ENCODE measurements around the gene CSNK1D. TPM values are rescaled to one million over a fixed set of nuclear protein-coding genes. Genes with fewer than 3 reads are reported as not detected.
A peak's percentile ranks its signal among the peaks of the same experiment; 100 is the strongest.

Gene CSNK1D
- total and polyA plus RNA-seq, 10 of the 15 experiments (the other 5 are each of a cell fraction or from before 2014, with no cell fraction given) = 5.7 to 105 (median 58.1) TPM

DNA sequence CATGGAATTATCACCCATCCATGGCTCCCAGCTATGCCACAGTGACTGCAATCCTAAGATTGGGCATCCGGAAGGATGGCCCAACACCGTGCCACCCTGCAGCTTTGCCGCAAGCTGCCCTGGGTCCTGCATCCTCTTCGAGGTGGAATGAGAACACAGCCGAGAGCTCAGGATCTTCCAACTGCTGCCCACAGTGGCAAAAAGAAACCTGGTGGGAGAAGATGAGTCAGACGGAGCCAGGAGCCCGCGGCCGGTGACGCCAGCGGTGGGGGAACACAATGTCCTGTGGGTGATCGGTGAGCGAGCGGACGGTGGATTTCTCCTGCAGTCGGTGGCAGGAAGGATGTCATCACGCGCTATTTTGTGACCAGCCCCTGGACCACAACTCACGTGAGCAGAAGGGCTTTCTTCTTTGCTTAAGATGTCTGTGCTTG, 23.8 kb upstream of the CSNK1D start (continued):
- peak; percentile 75; the same call in 1 of the 2 replicates for TF ChIP-seq SMARCA5 (IDR thresholded peaks at IDR 0.05)
- TF ChIP-seq NRF1 (conservative IDR thresholded peaks at IDR 0.05; ENCODE audit: low read depth, low read length) = no peak
- peak; percentile 98 to 99 for TF ChIP-seq BHLHE40 (IDR thresholded peaks at IDR 0.05; ENCODE audit: borderline replicate concordance in 1 of 2, low read depth in 2 of 2, low read length in 1 of 2)
- 0 out of 2 replicates have a peak, but pooled peaks have one; percentile 41 for TF ChIP-seq SREBF1 (IDR thresholded peaks at IDR 0.05; ENCODE audit: low read length)
- no peak for TF ChIP-seq ASH2L (IDR thresholded peaks at IDR 0.05; ENCODE audit: borderline replicate concordance, low read depth)
- TF ChIP-seq CEBPB (IDR thresholded peaks at IDR 0.05; ENCODE audit: borderline replicate concordance in 1 of 2, low read depth in 2 of 2, low read length in 2 of 2) = no peak
- peak; percentile 72; the same call in 1 of the 2 replicates for TF ChIP-seq JUND (IDR thresholded peaks at IDR 0.05; ENCODE audit: low read depth, low read length)
- no peak for TF ChIP-seq MYB (IDR thresholded peaks at IDR 0.05; ENCODE audit: borderline replicate concordance, low read depth, low read length)
- no peak for TF ChIP-seq EZH2 (IDR thresholded peaks at IDR 0.05; ENCODE audit: borderline replicate concordance, control insufficient read depth, low read depth, low read length)
- TF ChIP-seq ESRRA (IDR thresholded peaks at IDR 0.05; ENCODE audit: low read length) = 0 out of 2 replicates have a peak, but pooled peaks have one; percentile 22
- TF ChIP-seq, protein P1, sequence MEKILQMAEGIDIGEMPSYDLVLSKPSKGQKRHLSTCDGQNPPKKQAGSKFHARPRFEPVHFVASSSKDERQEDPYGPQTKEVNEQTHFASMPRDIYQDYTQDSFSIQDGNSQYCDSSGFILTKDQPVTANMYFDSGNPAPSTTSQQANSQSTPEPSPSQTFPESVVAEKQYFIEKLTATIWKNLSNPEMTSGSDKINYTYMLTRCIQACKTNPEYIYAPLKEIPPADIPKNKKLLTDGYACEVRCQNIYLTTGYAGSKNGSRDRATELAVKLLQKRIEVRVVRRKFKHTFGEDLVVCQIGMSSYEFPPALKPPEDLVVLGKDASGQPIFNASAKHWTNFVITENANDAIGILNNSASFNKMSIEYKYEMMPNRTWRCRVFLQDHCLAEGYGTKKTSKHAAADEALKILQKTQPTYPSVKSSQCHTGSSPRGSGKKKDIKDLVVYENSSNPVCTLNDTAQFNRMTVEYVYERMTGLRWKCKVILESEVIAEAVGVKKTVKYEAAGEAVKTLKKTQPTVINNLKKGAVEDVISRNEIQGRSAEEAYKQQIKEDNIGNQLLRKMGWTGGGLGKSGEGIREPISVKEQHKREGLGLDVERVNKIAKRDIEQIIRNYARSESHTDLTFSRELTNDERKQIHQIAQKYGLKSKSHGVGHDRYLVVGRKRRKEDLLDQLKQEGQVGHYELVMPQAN (conservative IDR thresholded peaks at IDR 0.05) = no peak
- TF ChIP-seq BMI1 (IDR thresholded peaks at IDR 0.05; ENCODE audit: borderline replicate concordance) = no peak
- TF ChIP-seq, protein P2, sequence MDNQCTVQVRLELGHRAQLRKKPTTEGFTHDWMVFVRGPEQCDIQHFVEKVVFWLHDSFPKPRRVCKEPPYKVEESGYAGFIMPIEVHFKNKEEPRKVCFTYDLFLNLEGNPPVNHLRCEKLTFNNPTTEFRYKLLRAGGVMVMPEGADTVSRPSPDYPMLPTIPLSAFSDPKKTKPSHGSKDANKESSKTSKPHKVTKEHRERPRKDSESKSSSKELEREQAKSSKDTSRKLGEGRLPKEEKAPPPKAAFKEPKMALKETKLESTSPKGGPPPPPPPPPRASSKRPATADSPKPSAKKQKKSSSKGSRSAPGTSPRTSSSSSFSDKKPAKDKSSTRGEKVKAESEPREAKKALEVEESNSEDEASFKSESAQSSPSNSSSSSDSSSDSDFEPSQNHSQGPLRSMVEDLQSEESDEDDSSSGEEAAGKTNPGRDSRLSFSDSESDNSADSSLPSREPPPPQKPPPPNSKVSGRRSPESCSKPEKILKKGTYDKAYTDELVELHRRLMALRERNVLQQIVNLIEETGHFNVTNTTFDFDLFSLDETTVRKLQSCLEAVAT (IDR thresholded peaks at IDR 0.05) = peak; percentile 53; the same call in 1 of the 2 replicates
- TF ChIP-seq, protein P3, sequence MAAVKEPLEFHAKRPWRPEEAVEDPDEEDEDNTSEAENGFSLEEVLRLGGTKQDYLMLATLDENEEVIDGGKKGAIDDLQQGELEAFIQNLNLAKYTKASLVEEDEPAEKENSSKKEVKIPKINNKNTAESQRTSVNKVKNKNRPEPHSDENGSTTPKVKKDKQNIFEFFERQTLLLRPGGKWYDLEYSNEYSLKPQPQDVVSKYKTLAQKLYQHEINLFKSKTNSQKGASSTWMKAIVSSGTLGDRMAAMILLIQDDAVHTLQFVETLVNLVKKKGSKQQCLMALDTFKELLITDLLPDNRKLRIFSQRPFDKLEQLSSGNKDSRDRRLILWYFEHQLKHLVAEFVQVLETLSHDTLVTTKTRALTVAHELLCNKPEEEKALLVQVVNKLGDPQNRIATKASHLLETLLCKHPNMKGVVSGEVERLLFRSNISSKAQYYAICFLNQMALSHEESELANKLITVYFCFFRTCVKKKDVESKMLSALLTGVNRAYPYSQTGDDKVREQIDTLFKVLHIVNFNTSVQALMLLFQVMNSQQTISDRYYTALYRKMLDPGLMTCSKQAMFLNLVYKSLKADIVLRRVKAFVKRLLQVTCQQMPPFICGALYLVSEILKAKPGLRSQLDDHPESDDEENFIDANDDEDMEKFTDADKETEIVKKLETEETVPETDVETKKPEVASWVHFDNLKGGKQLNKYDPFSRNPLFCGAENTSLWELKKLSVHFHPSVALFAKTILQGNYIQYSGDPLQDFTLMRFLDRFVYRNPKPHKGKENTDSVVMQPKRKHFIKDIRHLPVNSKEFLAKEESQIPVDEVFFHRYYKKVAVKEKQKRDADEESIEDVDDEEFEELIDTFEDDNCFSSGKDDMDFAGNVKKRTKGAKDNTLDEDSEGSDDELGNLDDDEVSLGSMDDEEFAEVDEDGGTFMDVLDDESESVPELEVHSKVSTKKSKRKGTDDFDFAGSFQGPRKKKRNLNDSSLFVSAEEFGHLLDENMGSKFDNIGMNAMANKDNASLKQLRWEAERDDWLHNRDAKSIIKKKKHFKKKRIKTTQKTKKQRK (IDR thresholded peaks at IDR 0.05; ENCODE audit: low read depth, low read length) = no peak
- peak; percentile 41; the same call in 1 of the 2 replicates for TF ChIP-seq NBN (IDR thresholded peaks at IDR 0.05)
- TF ChIP-seq, protein P4, sequence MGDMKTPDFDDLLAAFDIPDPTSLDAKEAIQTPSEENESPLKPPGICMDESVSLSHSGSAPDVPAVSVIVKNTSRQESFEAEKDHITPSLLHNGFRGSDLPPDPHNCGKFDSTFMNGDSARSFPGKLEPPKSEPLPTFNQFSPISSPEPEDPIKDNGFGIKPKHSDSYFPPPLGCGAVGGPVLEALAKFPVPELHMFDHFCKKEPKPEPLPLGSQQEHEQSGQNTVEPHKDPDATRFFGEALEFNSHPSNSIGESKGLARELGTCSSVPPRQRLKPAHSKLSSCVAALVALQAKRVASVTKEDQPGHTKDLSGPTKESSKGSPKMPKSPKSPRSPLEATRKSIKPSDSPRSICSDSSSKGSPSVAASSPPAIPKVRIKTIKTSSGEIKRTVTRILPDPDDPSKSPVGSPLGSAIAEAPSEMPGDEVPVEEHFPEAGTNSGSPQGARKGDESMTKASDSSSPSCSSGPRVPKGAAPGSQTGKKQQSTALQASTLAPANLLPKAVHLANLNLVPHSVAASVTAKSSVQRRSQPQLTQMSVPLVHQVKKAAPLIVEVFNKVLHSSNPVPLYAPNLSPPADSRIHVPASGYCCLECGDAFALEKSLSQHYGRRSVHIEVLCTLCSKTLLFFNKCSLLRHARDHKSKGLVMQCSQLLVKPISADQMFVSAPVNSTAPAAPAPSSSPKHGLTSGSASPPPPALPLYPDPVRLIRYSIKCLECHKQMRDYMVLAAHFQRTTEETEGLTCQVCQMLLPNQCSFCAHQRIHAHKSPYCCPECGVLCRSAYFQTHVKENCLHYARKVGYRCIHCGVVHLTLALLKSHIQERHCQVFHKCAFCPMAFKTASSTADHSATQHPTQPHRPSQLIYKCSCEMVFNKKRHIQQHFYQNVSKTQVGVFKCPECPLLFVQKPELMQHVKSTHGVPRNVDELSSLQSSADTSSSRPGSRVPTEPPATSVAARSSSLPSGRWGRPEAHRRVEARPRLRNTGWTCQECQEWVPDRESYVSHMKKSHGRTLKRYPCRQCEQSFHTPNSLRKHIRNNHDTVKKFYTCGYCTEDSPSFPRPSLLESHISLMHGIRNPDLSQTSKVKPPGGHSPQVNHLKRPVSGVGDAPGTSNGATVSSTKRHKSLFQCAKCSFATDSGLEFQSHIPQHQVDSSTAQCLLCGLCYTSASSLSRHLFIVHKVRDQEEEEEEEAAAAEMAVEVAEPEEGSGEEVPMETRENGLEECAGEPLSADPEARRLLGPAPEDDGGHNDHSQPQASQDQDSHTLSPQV (IDR thresholded peaks at IDR 0.05) = peak; percentile 60; the same call in 1 of the 2 replicates
- TF ChIP-seq POU2F2 (IDR thresholded peaks at IDR 0.05; ENCODE audit: borderline replicate concordance, low read depth, low read length) = 0 out of 3 replicates have a peak, but pooled peaks have one; percentile 10
- peak; percentile 68 for TF ChIP-seq CREM (IDR thresholded peaks at IDR 0.05; ENCODE audit: low read depth)
- peak; percentile 74 for TF ChIP-seq GATAD2B (conservative IDR thresholded peaks at IDR 0.05; ENCODE audit: low read depth)

All from GM12878 (cell line).